HS-5 (cell line): ENCODE data around the gene SEMA3B.
"Not testable (repeated sequence)": the region's sequence is repeated elsewhere in the genome, so short reads cannot be mapped to it uniquely, and the experiment has no call there.

Source experiments
- DNase-seq: peaks from one replicate; pipeline ENCODE4 v3.0.0-alpha.2; 2012; ENCODE audit warnings: low read depth

Gene SEMA3B

DNA sequence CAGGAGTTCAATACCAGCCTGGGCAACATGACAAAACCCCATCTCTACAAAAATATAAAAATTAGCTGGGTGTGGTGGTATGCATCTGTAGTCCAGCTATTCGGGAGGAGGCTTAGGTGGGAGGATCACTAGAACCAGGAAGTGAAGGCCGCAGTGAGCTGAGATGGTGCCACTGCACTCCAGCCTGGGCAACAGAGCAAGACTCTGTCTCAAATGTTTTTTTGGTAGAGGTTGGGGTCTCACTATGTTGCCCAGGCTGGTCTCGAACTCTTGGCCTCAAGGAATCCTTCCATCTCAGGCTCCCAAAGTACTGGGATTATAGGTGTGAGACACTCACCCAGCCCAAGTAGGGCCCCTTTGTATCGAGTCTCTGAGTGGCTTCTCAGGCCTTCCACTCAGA is 25.1 kb downstream of the SEMA3B start:
- DNase-seq, result no peak

GRCh38 chr3:50294492-50295403 is 25.8 kb downstream of the SEMA3B start:
- no peak for DNase-seq

DNA sequence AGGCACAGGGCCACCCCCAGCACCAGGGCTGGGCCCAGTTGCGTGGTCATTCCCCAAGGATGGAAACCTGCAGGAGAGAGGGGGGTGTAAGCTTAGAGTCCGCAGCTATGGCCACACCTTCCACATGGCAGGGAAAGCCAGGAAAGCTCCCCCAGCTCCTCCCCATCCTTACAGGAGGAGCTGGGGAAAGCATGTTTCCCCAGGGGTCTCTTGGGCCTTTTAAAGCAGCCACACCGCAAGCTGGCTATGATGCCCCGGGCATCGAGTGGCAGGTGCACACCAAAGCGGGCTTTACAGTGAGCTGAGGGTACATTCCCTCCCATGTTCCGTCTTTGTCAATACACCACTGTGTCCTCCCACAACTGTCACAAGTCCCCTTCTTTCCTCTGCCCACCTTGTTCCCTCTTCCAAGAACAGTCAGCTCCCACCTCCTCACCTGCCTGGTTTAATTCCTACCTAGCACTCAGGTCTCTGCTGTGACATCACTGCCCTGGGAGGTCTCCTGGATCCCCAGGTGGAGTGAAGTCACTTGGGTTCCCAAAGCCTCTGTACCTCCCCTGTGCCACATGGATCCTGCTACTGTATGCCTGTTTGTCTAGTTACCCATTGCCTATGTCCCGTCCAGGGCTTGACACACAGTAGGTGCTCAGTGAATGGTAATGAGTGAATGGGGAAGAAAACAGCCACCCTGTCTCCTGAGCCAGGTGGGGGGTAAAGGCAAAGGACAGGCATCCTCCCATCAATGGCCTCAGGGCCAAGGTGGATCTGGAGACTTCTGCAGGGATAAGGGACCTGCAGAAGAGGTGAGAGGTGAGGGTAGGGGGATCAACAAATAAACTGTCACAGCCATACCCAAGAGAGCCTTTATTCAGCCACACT is 26.8 kb downstream of the SEMA3B start:
- no peak for DNase-seq

- DNase-seq, result no peak
These were observed 27.9 kb downstream of the SEMA3B start for GRCh38 chr3:50296721-50297383.

DNA sequence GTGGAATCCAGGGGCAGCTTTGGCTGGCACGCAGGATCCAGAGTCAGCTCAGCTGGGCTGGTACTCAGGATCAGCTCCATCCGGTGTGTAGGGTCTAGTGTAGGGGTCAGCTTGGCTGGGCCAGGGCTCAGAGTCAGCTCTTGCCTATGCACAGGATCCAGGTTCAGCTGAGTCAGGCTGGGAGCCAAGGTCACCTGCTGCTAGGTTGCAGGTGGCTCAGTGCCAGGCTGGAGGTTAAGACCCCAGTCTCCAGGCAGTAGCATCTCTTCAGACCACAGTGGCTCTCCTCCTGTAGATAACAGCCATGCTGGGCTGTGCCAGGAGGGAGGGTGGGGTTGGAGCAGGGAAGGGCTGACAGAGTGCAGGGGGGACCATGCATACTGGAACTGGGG is 28.4 kb downstream of the SEMA3B start:
- no peak for DNase-seq

- DNase-seq, result no peak
These were observed 29.2 kb downstream of the SEMA3B start for GRCh38 chr3:50297896-50298725.

GRCh38 chr3:50298836-50299637 is 30.1 kb downstream of the SEMA3B start, which contains the start of the genes HYAL3 and NAA80:
Gene HYAL3, minus strand, starts transcription at chr3:50299405. Its CDS starts 3,803 bp downstream, at chr3:50295602.
Gene NAA80, minus strand, starts transcription at chr3:50299405. Its CDS starts 1,942 bp downstream, at chr3:50297463.
- DNase-seq, result peak; percentile 98

GRCh38 chr3:50299638-50299928 is 30.6 kb downstream of the SEMA3B start:
- DNase-seq, result no peak

- DNase-seq, result no peak
These were observed 31.2 kb downstream of the SEMA3B start for GRCh38 chr3:50299929-50300680.

- no peak for DNase-seq
These were observed 31.8 kb downstream of the SEMA3B start for GRCh38 chr3:50300681-50301254.

GRCh38 chr3:50302095-50303012 is 33.4 kb downstream of the SEMA3B start:
- DNase-seq, result no peak

- no peak for DNase-seq
These were observed 34.3 kb downstream of the SEMA3B start, which contains the start of gene HYAL1 for GRCh38 chr3:50303013-50303815. Gene HYAL1, minus strand, starts transcription at chr3:50303574. Its CDS starts 618 bp downstream, at chr3:50302956.

GRCh38 chr3:50304601-50305000 is 35.7 kb downstream of the SEMA3B start:
- no peak for DNase-seq

- not testable (repeated sequence) for DNase-seq
These were observed 43.1 kb downstream of the SEMA3B start for GRCh38 chr3:50312041-50312440.

DNA sequence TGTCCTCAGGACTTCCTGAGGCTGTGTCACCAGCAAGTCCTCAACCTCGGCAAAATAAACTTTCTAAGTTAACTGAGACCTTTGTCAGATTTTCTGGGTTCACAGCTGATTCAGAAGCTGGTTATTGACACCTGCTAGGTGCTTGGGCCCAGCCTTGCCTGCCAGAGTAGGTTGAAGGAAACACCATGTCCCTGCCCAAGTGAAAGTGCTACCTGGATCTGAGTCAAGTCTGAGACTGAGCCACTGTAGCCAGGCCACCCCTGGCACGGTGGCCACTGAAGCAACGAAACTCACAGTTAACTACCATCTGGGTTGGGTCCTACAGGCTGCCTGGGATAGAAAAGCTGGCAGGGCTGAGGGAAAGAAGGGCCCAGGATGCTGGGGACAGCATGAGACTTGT is 45.4 kb downstream of the SEMA3B start:
- no peak for DNase-seq

- no peak for DNase-seq
These were observed 45.9 kb downstream of the SEMA3B start for GRCh38 chr3:50314816-50315215.

DNA sequence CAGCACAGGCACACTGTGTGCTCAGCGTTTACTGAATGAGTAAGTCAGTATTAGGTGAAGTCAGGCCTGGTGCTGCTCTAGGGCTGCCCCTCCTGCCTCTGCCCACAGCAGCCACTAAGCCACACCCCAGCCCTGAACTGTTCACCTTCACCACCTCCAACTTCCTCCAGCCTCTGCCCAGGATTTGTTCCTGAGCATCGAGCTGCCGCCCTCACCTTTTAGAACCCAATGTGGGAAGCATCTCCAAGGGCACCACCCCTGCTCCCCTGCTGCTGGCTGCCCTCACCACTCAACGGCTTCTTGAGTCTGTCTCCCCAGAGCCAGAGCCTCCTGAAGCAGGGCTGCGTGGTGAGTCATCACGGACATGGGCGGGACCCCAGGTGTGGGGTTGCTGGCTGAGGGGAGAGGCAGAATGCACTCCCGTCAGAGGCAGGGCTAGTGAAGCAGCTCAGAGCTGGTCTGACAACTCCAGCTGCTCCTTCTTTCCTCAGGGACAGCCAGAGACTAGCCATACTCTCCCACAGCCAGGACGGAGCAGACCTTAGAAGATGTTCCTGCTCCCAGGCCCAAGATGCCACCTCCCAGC is 47.8 kb downstream of the SEMA3B start:
- no peak for DNase-seq
